GM18858 (cell line): ENCODE data around the gene APP.

Source experiments
- ATAC-seq: cut with Tn5 transposase; IDR thresholded peaks from one replicate; pipeline ENCODE4 v1.9.1; 2021; ENCODE audit not compliant: unreplicated experiment

The APP gene

GRCh38 chr21:25838809-25839208, 331.8 kb downstream of the APP start:
- ATAC-seq: no peak

- no peak for ATAC-seq
Observed at GRCh38 chr21:25837533-25838265, 332.9 kb downstream of the APP start.

DNA sequence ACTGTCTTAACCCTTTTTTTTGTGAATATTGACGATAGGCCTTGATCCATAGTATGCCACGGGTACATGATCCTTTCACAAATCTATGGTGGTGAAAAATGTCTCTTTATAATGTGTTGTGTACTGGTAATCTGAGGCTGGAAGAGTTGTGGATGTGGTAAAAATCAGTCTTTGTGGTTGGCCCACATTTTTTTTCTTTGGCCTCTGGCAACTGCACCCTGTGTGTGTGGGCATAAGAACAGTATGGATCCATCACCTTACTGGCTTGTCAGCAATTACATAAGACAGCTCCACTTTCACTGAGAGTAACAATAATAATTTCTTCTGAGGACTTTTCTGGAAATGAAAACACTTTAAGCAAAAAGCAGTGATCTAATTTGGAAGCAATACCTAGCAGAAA, 334.2 kb downstream of the APP start:
- ATAC-seq: no peak

GRCh38 chr21:25834381-25834780, 336.2 kb downstream of the APP start:
- no peak for ATAC-seq

DNA sequence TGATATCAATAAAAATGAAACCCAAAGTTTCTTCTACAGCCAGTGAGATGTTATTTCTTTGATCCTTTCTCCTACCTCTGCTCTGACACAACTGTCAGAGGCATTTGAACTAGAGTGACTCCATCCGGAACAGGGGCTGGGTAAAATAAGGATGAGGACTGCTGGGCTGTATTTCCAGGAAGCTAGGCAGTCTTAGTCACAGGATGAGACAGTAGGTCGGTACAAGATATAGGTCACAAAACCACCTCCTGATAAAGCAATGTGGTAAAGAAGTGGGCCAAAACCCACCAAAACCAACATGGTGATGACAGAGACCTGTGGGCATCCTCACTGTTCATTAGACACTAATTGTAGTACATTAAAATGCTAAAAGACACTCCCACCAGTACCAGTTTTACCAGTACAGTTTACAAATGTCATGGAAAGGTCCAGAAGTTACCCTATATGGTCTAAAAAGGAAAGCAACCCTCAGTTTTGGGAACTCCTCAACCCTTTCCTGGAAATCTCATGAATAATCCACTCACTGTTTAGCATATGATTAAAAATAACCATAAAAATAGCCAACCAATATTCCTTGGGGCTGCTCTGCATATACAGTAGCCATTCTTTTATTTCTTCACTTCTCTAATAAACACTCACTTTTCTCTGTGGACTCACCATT, 339.1 kb downstream of the APP start:
- no peak for ATAC-seq
